Measurements from ENCODE around the gene EYS. TPM values are rescaled to one million over a fixed set of nuclear protein-coding genes. Genes with fewer than 3 reads are reported as not detected.

The EYS gene
- total RNA-seq, 1 donor from 2014 or later: not detected

GRCh38 chr6:64672131-64672530 is 1034.9 kb downstream of the EYS start:
- no peak for DNase-seq (ENCODE audit: low read depth)

- DNase-seq (ENCODE audit: low read depth): no peak
Observed at GRCh38 chr6:64665137-64665536, 1041.9 kb downstream of the EYS start.

- DNase-seq (ENCODE audit: low read depth): no peak
Observed at GRCh38 chr6:64664480-64664879, 1042.5 kb downstream of the EYS start.

- DNase-seq (ENCODE audit: low read depth): no peak
Observed at GRCh38 chr6:64644024-64644423, 1063.0 kb downstream of the EYS start.

- DNase-seq (ENCODE audit: low read depth): no peak
Observed at GRCh38 chr6:64630901-64631300, 1076.1 kb downstream of the EYS start.

- DNase-seq (ENCODE audit: low read depth): no peak
Observed at GRCh38 chr6:64622944-64623343, 1084.1 kb downstream of the EYS start.

GRCh38 chr6:64602993-64603392 is 1104.0 kb downstream of the EYS start:
- no peak for DNase-seq (ENCODE audit: low read depth)

- no peak for DNase-seq (ENCODE audit: low read depth)
Observed at GRCh38 chr6:64591676-64592036, 1115.4 kb downstream of the EYS start.

- no peak for DNase-seq (ENCODE audit: low read depth)
Observed at GRCh38 chr6:64590965-64591675, 1115.9 kb downstream of the EYS start.

- no peak for DNase-seq (ENCODE audit: low read depth)
Observed at GRCh38 chr6:64589961-64590360, 1117.1 kb downstream of the EYS start.

- no peak for DNase-seq (ENCODE audit: low read depth)
Observed at GRCh38 chr6:64580346-64580745, 1126.7 kb downstream of the EYS start.

GRCh38 chr6:64553249-64553786 is 1153.7 kb downstream of the EYS start:
- no peak for DNase-seq (ENCODE audit: low read depth)

- no peak for DNase-seq (ENCODE audit: low read depth)
Observed at GRCh38 chr6:64547594-64548268, 1159.3 kb downstream of the EYS start.

GRCh38 chr6:64539917-64540316 is 1167.1 kb downstream of the EYS start:
- no peak for DNase-seq (ENCODE audit: low read depth)

GRCh38 chr6:64538722-64539121 is 1168.3 kb downstream of the EYS start:
- no peak for DNase-seq (ENCODE audit: low read depth)

GRCh38 chr6:64527899-64528298 is 1179.1 kb downstream of the EYS start:
- no peak for DNase-seq (ENCODE audit: low read depth)

GRCh38 chr6:64522859-64523258 is 1184.2 kb downstream of the EYS start:
- DNase-seq (ENCODE audit: low read depth): no peak

- peak; percentile 73 for DNase-seq (ENCODE audit: low read depth)
Observed at GRCh38 chr6:64520050-64520449, 1187.0 kb downstream of the EYS start.

- no peak for DNase-seq (ENCODE audit: low read depth)
Observed at GRCh38 chr6:64516393-64516792, 1190.6 kb downstream of the EYS start.

- DNase-seq (ENCODE audit: low read depth): no peak
Observed at GRCh38 chr6:64507661-64508060, 1199.4 kb downstream of the EYS start.

- no peak for DNase-seq (ENCODE audit: low read depth)
Observed at GRCh38 chr6:64505312-64505711, 1201.7 kb downstream of the EYS start.

GRCh38 chr6:64504503-64504902 is 1202.5 kb downstream of the EYS start:
- DNase-seq (ENCODE audit: low read depth): no peak

GRCh38 chr6:64502801-64503200 is 1204.2 kb downstream of the EYS start:
- DNase-seq (ENCODE audit: low read depth): no peak

Measured in myocyte (in vitro differentiated cells).